K562 (cell line): ENCODE results near the gene UQCRH. TPM values are rescaled to one million over a fixed set of nuclear protein-coding genes. Genes with fewer than 3 reads are reported as not detected.

Experiments used
- ATAC-seq: fragments of 200-7000 bp; cut with Tn5 transposase; 3 replicates; pipeline ENCODE4 v1.9.1; 2020; ENCODE audit warnings: moderate library complexity
- BruUV-seq: library from RNA; stranded (reverse); fragments of 400-500 nt; replicated peaks from 2 replicates; lab custom pipeline; 2021; lab: Mats Ljungman, UMichigan
- CTCF ChIA-PET: fragments of 300-600 bp; formaldehyde crosslinking; extraction: SDS; loops from one replicate; lab custom pipeline; 2021; ENCODE audit warnings: low intra/inter-chr PET ratio; lab: Yijun Ruan, JAX
- POLR2A ChIA-PET: fragments of 300-600, 350-650 bp; sonication (Branson Sonifier 250); formaldehyde crosslinking; extraction: SDS; loops from one replicate; lab custom pipeline; 2021; ENCODE audit warnings: antibody characterized with exemption, inconsistent platforms; lab: Yijun Ruan, JAX
- DNase-seq, 4 experiments: peaks; one replicate each; pipeline versions ENCODE4 v3.0.0 to v3.0.0-alpha.2; 2011 to 2018; ENCODE audit warnings: low spot score in 3 of 4, mixed read lengths in 3 of 4; ENCODE audit errors: extremely low read depth in 1 of 4
- FAIRE-seq: peaks from 2 replicates; lab custom pipeline; 2011; peaks lifted over from hg19 to GRCh38; lab: Jason Lieb, UNC
- H2AFZ ChIP-seq: 2 replicates; pipeline ENCODE4 v1.6.0; 2011; ENCODE audit warnings: low read depth, low read length, control low read depth, inconsistent platforms
- H3K27ac ChIP-seq: fragments of 200-600 bp; 3 replicates; pipeline ENCODE4 v1.8.0; 2011; ENCODE audit warnings: low read depth, mild to moderate bottlenecking, control low read depth, inconsistent platforms, low read length, moderate library complexity, mixed read lengths; ENCODE audit errors: extremely low read depth
- H3K27me3 ChIP-seq, 2 experiments: fragments of 300-600 bp in 1 of 2; 2 replicates in 1 of 2; 3 replicates in 1 of 2; pipeline versions ENCODE4 v1.6.0 to v1.8.0; 2011; ENCODE audit warnings: inconsistent platforms in 2 of 2, low read length in 2 of 2, mild to moderate bottlenecking in 1 of 2, mixed read lengths in 1 of 2, moderate library complexity in 1 of 2; ENCODE audit not compliant: control insufficient read depth in 2 of 2, insufficient read depth in 2 of 2
- H3K36me3 ChIP-seq: fragments of 300-600 bp; 3 replicates; pipeline ENCODE4 v1.8.0; 2011; ENCODE audit warnings: mild to moderate bottlenecking, low read length, inconsistent platforms; ENCODE audit not compliant: control insufficient read depth, insufficient read depth
- H3K4me1 ChIP-seq, 2 experiments: fragments of 200-600 bp in 1 of 2; replicated peaks in 1 of 2; 2 replicates in 1 of 2; 3 replicates in 1 of 2; pipeline versions ENCODE4 v1.5.1 to v1.8.0; 2011; ENCODE audit warnings: inconsistent platforms in 2 of 2, low read length in 2 of 2, mild to moderate bottlenecking in 1 of 2, mixed read lengths in 1 of 2, moderate library complexity in 1 of 2; ENCODE audit not compliant: control insufficient read depth in 2 of 2, insufficient read depth in 2 of 2
- H3K4me2 ChIP-seq: 2 replicates; pipeline ENCODE4 v1.6.1; 2011; ENCODE audit warnings: low read length, control low read depth, inconsistent platforms, mixed read lengths; ENCODE audit not compliant: insufficient read depth
- H3K4me3 ChIP-seq: fragments of 200-600 bp; sonication (generic), shearing (Covaris generic); 2 replicates; pipeline ENCODE4 v1.5.1; 2016; ENCODE audit warnings: control low read depth, inconsistent platforms
- H3K79me2 ChIP-seq: fragments of 200-600 bp; 3 replicates; pipeline ENCODE4 v1.8.0; 2011; ENCODE audit warnings: low read length, inconsistent platforms; ENCODE audit not compliant: control insufficient read depth, insufficient read depth
- H3K9ac ChIP-seq, 2 experiments: 2 replicates each; pipeline versions ENCODE4 v1.6.0 to v1.6.1; 2011; ENCODE audit warnings: low read depth in 2 of 2, low read length in 2 of 2, control low read depth in 1 of 2, inconsistent platforms in 1 of 2, mild to moderate bottlenecking in 1 of 2, mixed read lengths in 1 of 2; ENCODE audit not compliant: insufficient read depth in 1 of 2
- H3K9me1 ChIP-seq: one replicate; pipeline ENCODE4 v1.6.0; 2011; ENCODE audit warnings: inconsistent platforms, mild to moderate bottlenecking, low read length, moderate library complexity; ENCODE audit not compliant: control insufficient read depth, insufficient read depth
- H3K9me3 ChIP-seq: replicated peaks from 2 replicates; pipeline ENCODE4 v1.5.1; 2011; ENCODE audit warnings: low read depth, low read length, inconsistent platforms; ENCODE audit not compliant: control insufficient read depth, insufficient read depth
- H4K20me1 ChIP-seq: replicated peaks from 2 replicates; pipeline ENCODE4 v1.6.1; 2011; ENCODE audit warnings: low read length, inconsistent platforms, mixed read lengths; ENCODE audit not compliant: control insufficient read depth, insufficient read depth
- CREB1 ChIP-seq, 2 experiments: sonication (generic) in 1 of 2; formaldehyde crosslinking in 1 of 2; IDR thresholded peaks; 2 replicates each; pipeline versions ENCODE4 v1.6.1 to v1.8.0; 2012 to 2022; ENCODE audit warnings: inconsistent platforms in 1 of 2, mild to moderate bottlenecking in 1 of 2, missing genetic modification reagents in 1 of 2, moderate library complexity in 1 of 2
- CTBP1 ChIP-seq: fragments of 450-650 bp; IDR thresholded peaks from 2 replicates; pipeline ENCODE4 v1.6.1; 2016; ENCODE audit warnings: borderline replicate concordance
- DNMT1 ChIP-seq: fragments of 450-650 bp; IDR thresholded peaks from 2 replicates; pipeline ENCODE4 v1.6.1; 2016; ENCODE audit warnings: antibody characterized with exemption, mild to moderate bottlenecking
- FUS ChIP-seq: fragments of 200-400 bp; formaldehyde crosslinking; optimal IDR thresholded peaks from 2 replicates; pipeline ENCODE3; 2017; ENCODE audit warnings: low read depth, low read length
- JUNB ChIP-seq: fragments of 450-650 bp; formaldehyde crosslinking; conservative IDR thresholded peaks from 2 replicates; pipeline ENCODE4 v1.4.0; 2020; ENCODE audit warnings: mild to moderate bottlenecking
- KLF10 ChIP-seq: fragments of 250-450 bp; sonication (Bioruptor Pico); IDR thresholded peaks from 2 replicates; pipeline ENCODE4 v1.6.1; 2021; ENCODE audit warnings: matching md5 sums
- NCOA6 ChIP-seq: fragments of 450-650 bp; IDR thresholded peaks from 2 replicates; pipeline ENCODE4 v1.6.1; 2017; ENCODE audit warnings: mild to moderate bottlenecking
- POLR2A ChIP-seq: fragments of 450-650 bp; conservative IDR thresholded peaks from 2 replicates; pipeline ENCODE4 v1.6.1; 2016
- POLR2AphosphoS5 ChIP-seq: IDR thresholded peaks from 2 replicates; pipeline ENCODE4 v1.6.1; 2011; ENCODE audit warnings: mild to moderate bottlenecking, low read depth, low read length, moderate library complexity; ENCODE audit not compliant: control insufficient read depth, insufficient read depth
- POLR2B ChIP-seq: fragments of 450-650 bp; IDR thresholded peaks from 2 replicates; pipeline ENCODE4 v1.6.1; 2018; ENCODE audit warnings: low read depth; ENCODE audit not compliant: partially characterized antibody
- RBM22 ChIP-seq: fragments of 200-400 bp; formaldehyde crosslinking; IDR thresholded peaks from 2 replicates; pipeline ENCODE4 v1.6.1; 2018; ENCODE audit warnings: low read length, low read depth; ENCODE audit not compliant: poor library complexity, severe bottlenecking
- ZNF121 ChIP-seq: sonication (generic); formaldehyde crosslinking; conservative IDR thresholded peaks from 2 replicates; pipeline ENCODE4 v1.8.0; 2022; ENCODE audit warnings: missing genetic modification reagents
- ZNF263 ChIP-seq: sonication (generic); formaldehyde crosslinking; IDR thresholded peaks from 2 replicates; pipeline ENCODE4 v1.8.0; 2022; ENCODE audit warnings: mild to moderate bottlenecking, missing genetic modification reagents, borderline replicate concordance
- ZNF740 ChIP-seq, 3 experiments: fragments of 200-800 bp in 1 of 3; sonication (Bioruptor generic) in 1 of 3; sonication (generic) in 1 of 3; formaldehyde crosslinking in 1 of 3; IDR thresholded peaks; 2 replicates each; pipeline versions ENCODE4 v1.6.1 to v1.8.0; 2016 to 2022; ENCODE audit warnings: mild to moderate bottlenecking in 2 of 3, missing compliant biosample characterization in 2 of 3, missing genetic modification characterization in 2 of 3, missing genetic modification reagents in 1 of 3
- WGBS: fragments of 100-300 bp; shearing (Covaris generic); methylation state at CpG from one replicate; pipeline ENCODE4 v1.1.6; 2016; ENCODE audit warnings: low coverage, mixed read lengths; ENCODE audit not compliant: insufficient coverage; ENCODE audit errors: missing lambda C conversion rate; 5-methylcytosine and 5-hydroxymethylcytosine counted together
- in situ Hi-C: fragments of 300-500 bp; cut with MboI; formaldehyde crosslinking; loops from 4 replicates; pipeline ENCODE4 v1.15.0; 2018; ENCODE audit warnings: inconsistent platforms, mixed read lengths
- intact Hi-C: fragments of 100-400 bp; cut with micrococcal nuclease; formaldehyde crosslinking; loops from 2 replicates; pipeline ENCODE4 v1.14.2; 2022
- polyA plus RNA-seq, 8 experiments: library from polyadenylated mRNA; depleted of rRNA in 4 of 8; stranded (reverse) in 5 of 8; unstranded in 3 of 8; fragments of >200 nt; fragmentation: Nextera tagmentation in 2 of 8; fragmentation: Illumina TruSeq in 1 of 8; extraction: Ambion mirVana in 2 of 8; extraction: Trizol in 1 of 8; gene quantifications; 2 replicates each; pipeline versions ENCODE4 v1.2.1 to v1.2.3, GENCODE V29; 2011 to 2014; ENCODE audit warnings: inconsistent platforms in 1 of 8, missing spikeins in 1 of 8
- total RNA-seq, 7 experiments: library from RNA; depleted of rRNA in 6 of 7; stranded (reverse); fragments of >200 nt in 6 of 7; fragmentation: Illumina TruSeq in 2 of 7; extraction: Trizol in 2 of 7; gene quantifications; 2 replicates each; pipeline versions ENCODE4 v1.2.1 to v1.2.3, GENCODE V29; 2011 to 2021; ENCODE audit warnings: low replicate concordance in 1 of 7
- TF ChIP-seq, protein P1 (sequence below): fragments of 250-450 bp; sonication (Bioruptor Pico); IDR thresholded peaks from 2 replicates; pipeline ENCODE4 v1.6.1; 2021; ENCODE audit warnings: mild to moderate bottlenecking
- TF ChIP-seq, protein P2 (sequence below): fragments of 250-450 bp; sonication (Bioruptor Pico); IDR thresholded peaks from 2 replicates; pipeline ENCODE4 v1.8.0; 2021; ENCODE audit warnings: mild to moderate bottlenecking, moderate library complexity

Gene UQCRH
- total and polyA plus RNA-seq, 9 of the 15 experiments (the other 6 are each of a cell fraction or from before 2014, with no cell fraction given): 1,267 to 5,184 (median 2,410) TPM

GRCh38 chr1:46315669-46316403 is 12.3 kb downstream of the UQCRH start:
- WGBS: 87% methylated on average over 3 of the region's 3 CpGs
- BruUV-seq: TSS peak; percentile 30
- TF ChIP-seq POLR2A: peak; percentile 60
- TF ChIP-seq, protein P1, sequence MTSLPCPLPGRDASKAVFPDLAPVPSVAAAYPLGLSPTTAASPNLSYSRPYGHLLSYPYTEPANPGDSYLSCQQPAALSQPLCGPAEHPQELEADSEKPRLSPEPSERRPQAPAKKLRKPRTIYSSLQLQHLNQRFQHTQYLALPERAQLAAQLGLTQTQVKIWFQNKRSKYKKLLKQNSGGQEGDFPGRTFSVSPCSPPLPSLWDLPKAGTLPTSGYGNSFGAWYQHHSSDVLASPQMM: no peak
- TF ChIP-seq, protein P2, sequence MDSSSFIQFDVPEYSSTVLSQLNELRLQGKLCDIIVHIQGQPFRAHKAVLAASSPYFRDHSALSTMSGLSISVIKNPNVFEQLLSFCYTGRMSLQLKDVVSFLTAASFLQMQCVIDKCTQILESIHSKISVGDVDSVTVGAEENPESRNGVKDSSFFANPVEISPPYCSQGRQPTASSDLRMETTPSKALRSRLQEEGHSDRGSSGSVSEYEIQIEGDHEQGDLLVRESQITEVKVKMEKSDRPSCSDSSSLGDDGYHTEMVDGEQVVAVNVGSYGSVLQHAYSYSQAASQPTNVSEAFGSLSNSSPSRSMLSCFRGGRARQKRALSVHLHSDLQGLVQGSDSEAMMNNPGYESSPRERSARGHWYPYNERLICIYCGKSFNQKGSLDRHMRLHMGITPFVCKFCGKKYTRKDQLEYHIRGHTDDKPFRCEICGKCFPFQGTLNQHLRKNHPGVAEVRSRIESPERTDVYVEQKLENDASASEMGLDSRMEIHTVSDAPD: no peak
- no peak for TF ChIP-seq NCOA6
- TF ChIP-seq ZNF740 (CRISPR knock-in tag; IDR thresholded peaks at IDR 0.05): no peak
- no peak for TF ChIP-seq ZNF740 (tag; IDR thresholded peaks at IDR 0.05)
- no peak for TF ChIP-seq CTBP1
- TF ChIP-seq FUS: no peak
- TF ChIP-seq POLR2AphosphoS5: no peak
- peak; percentile 55 for TF ChIP-seq POLR2B
- TF ChIP-seq ZNF263 (CRISPR knock-in tag): no peak
- TF ChIP-seq RBM22: peak; percentile 34
- no peak for TF ChIP-seq CREB1 (IDR thresholded peaks at IDR 0.05)
- TF ChIP-seq CREB1 (CRISPR knock-in tag; IDR thresholded peaks at IDR 0.05): no peak
- no peak for TF ChIP-seq JUNB (CRISPR knock-in tag)
- no peak for TF ChIP-seq KLF10
- TF ChIP-seq DNMT1: no peak
- no peak for TF ChIP-seq ZNF121 (CRISPR knock-in tag)

More at GRCh38 chr1:46315669-46316403, 12.3 kb downstream of the UQCRH start:
- H3K9me3 ChIP-seq: no peaks in the 10 kb centered on the region
- no peak overlapping the region for H3K4me2 ChIP-seq
- FAIRE-seq (no peak), ATAC-seq (peak; percentile 44), DNase-seq (peak in 1 of 4 experiments; percentile 5)
- H3K27me3 ChIP-seq: no peaks in the 10 kb centered on the region
- no peaks in the 10 kb centered on the region for H3K9me1 ChIP-seq
- H3K36me3 ChIP-seq: peaks cover 61% of the 10 kb centered on the region
- POLR2A ChIA-PET: interaction anchor here (0.6 to 4.7 kb wide), 6 partner anchors 12 to 1315 kb away, joined by 3 to 33 read pairs (median 13); partner anchors contain the start of genes LRRC41, NSUN4 and UQCRH
- H3K4me1 ChIP-seq: no peaks in the 10 kb centered on the region; a peak in 2 of 5 replicates
- intact Hi-C loops (no loop called here), in situ Hi-C loops (no loop called here)
- CTCF ChIA-PET: interaction anchor here (0.6 kb wide), 1 partner anchor 12 kb away, joined by 3 read pairs; no protein-coding TSS in a partner anchor
- H3K27ac ChIP-seq: peak overlapping the region; percentile 4; the same call in 1 of the 3 replicates
- no peak overlapping the region for H2AFZ ChIP-seq
- H3K9ac ChIP-seq: no peak overlapping the region
- H3K4me3 ChIP-seq: no peak overlapping the region
- H4K20me1 ChIP-seq: peaks cover 7% of the 10 kb centered on the region; the same call in 1 of the 2 replicates
- peaks cover 8% of the 10 kb centered on the region for H3K79me2 ChIP-seq
